Breast epithelium (tissue), 4 donors: ENCODE measurements around the gene SRRM2. TPM values are rescaled to one million over a fixed set of nuclear protein-coding genes. Genes with fewer than 3 reads are reported as not detected.

ENCODE experiments used
- DNase-seq, 2 donors: peaks; one replicate each; pipeline ENCODE4 v3.0.0-alpha.2; 2019; ENCODE audit warnings: low spot score in 2 of 2
- H3K27ac ChIP-seq, 2 donors: fragments of 200-600 bp; sonication (generic) in 1 of 2; one replicate each; pipeline ENCODE4 v1.5.1; 2016 to 2019; ENCODE audit warnings: mild to moderate bottlenecking in 1 of 2
- H3K27me3 ChIP-seq, 2 donors: fragments of 200-600 bp; sonication (generic) in 1 of 2; one replicate each; pipeline versions ENCODE4 v1.5.1 to v1.6.0; 2017 to 2019; ENCODE audit warnings: control low read depth in 1 of 2, mild to moderate bottlenecking in 1 of 2
- H3K36me3 ChIP-seq: fragments of 200-600 bp; one replicate; pipeline ENCODE4 v1.5.1; 2019
- H3K4me1 ChIP-seq, 2 donors: fragments of 200-600 bp; sonication (generic); one replicate each; pipeline ENCODE4 v1.5.1; 2016 to 2019; ENCODE audit warnings: control low read depth in 1 of 2
- H3K4me3 ChIP-seq, 3 donors: fragments of 200-600 bp; sonication (generic); 1 replicate in 2 of 3; 2 replicates in 1 of 3; pipeline ENCODE4 v1.5.1; 2016 to 2019; ENCODE audit warnings: mild to moderate bottlenecking in 3 of 3, moderate library complexity in 2 of 3
- H3K9me3 ChIP-seq, 2 donors: fragments of 200-600 bp; sonication (generic) in 1 of 2; one replicate each; pipeline ENCODE4 v1.5.1; 2016 to 2019; ENCODE audit warnings: control low read depth in 1 of 2
- CTCF ChIP-seq, 3 donors: fragments of 450-650 bp; IDR thresholded peaks; one replicate each; pipeline ENCODE4 v1.5.1; 2016 to 2017; ENCODE audit warnings: antibody characterized with exemption in 3 of 3, mild to moderate bottlenecking in 3 of 3, moderate library complexity in 3 of 3
- POLR2A ChIP-seq: fragments of 450-650 bp; IDR thresholded peaks from one replicate; pipeline ENCODE4 v1.6.1; 2016; ENCODE audit warnings: antibody characterized with exemption, mild to moderate bottlenecking, moderate library complexity
- POLR2AphosphoS5 ChIP-seq, 3 donors: sonication (generic); formaldehyde crosslinking; IDR thresholded peaks; one replicate each; pipeline ENCODE4 v1.6.1; 2017; ENCODE audit warnings: antibody characterized with exemption in 3 of 3
- intact Hi-C: fragments of 100-400 bp; cut with DNase I; formaldehyde crosslinking; loops from one replicate; pipeline ENCODE4 v1.15.1; 2023; ENCODE audit warnings: low total_unique reads
- total RNA-seq, 3 donors: library from RNA; depleted of rRNA; stranded (reverse); fragments of >200 nt; gene quantifications; one replicate each; pipeline ENCODE4 v1.1.0, GENCODE V29; 2016

SRRM2 gene
- total RNA-seq, 3 donors from 2014 or later, result 229 to 416 (median 388) TPM

GRCh38 chr16:2776500-2777139 lies 24.2 kb downstream of the SRRM2 start:
- peak overlapping the region; percentile 90 to 94 (median 92) for H3K4me3 ChIP-seq
- TF ChIP-seq CTCF (IDR thresholded peaks at IDR 0.05), result no peak
- no peak for TF ChIP-seq POLR2A
- TF ChIP-seq POLR2AphosphoS5 (IDR thresholded peaks at IDR 0.05), result no peak
- H3K27me3 ChIP-seq, result no peaks in the 10 kb centered on the region
- peaks cover 0 to 19% of the 10 kb centered on the region in 2 donors for H3K4me1 ChIP-seq
- H3K27ac ChIP-seq, result peak overlapping the region; percentile 100
- no peaks in the 10 kb centered on the region for H3K36me3 ChIP-seq
- intact Hi-C loops, result no loop called here
- peak in 1 of 2 donors; percentile 52 for DNase-seq
- H3K9me3 ChIP-seq, result no peaks in the 10 kb centered on the region

GRCh38 chr16:2777231-2777902 lies 24.9 kb downstream of the SRRM2 start, which contains the start of gene ELOB:
Gene ELOB (minus strand): TSS chr16:2777280. CDS start chr16:2777239, 41 bp downstream.
- Histone ChIP-seq H3K4me1 (peaks cover 0 to 19% of the 10 kb centered on the region in 2 donors), H3K27me3 (no peaks in the 10 kb centered on the region), H3K27ac (peak within 1 kb of the TSS; percentile 100), H3K36me3 (no peaks in the 10 kb centered on the region), H3K4me3 (peak within 1 kb of the TSS; percentile 90 to 94 (median 92)), H3K9me3 (no peaks in the 10 kb centered on the region)
- TF ChIP-seq POLR2A (peak; percentile 61), POLR2AphosphoS5 (IDR thresholded peaks at IDR 0.05) (peak; percentile 88 to 98 (median 96)), CTCF (IDR thresholded peaks at IDR 0.05) (no peak)
- peak; percentile 83 to 86 for DNase-seq
- intact Hi-C loops, result no loop called here

GRCh38 chr16:2777903-2778629 lies 25.6 kb downstream of the SRRM2 start:
- DNase-seq, result peak in 1 of 2 donors; percentile 52
- peak overlapping the region; percentile 100 for H3K27ac ChIP-seq
- H3K36me3 ChIP-seq, result no peaks in the 10 kb centered on the region
- H3K4me3 ChIP-seq, result peak overlapping the region; percentile 90 to 94 (median 92)
- no peaks in the 10 kb centered on the region for H3K27me3 ChIP-seq
- no peaks in the 10 kb centered on the region for H3K9me3 ChIP-seq
- intact Hi-C loops, result loop anchor here (1.0 kb wide), 1 partner anchor 10 kb away; no protein-coding TSS in a partner anchor
- no peak for TF ChIP-seq CTCF (IDR thresholded peaks at IDR 0.05)
- no peak for TF ChIP-seq POLR2A
- TF ChIP-seq POLR2AphosphoS5 (IDR thresholded peaks at IDR 0.05), result no peak
- peaks cover 0 to 19% of the 10 kb centered on the region in 2 donors for H3K4me1 ChIP-seq

GRCh38 chr16:2778630-2778958 lies 26.2 kb downstream of the SRRM2 start:
- Histone ChIP-seq H3K27me3 (no peaks in the 10 kb centered on the region), H3K4me3 (peak overlapping the region in 2 of 3 donors; percentile 90 to 94), H3K27ac (peak overlapping the region; percentile 100), H3K4me1 (peaks cover 0 to 19% of the 10 kb centered on the region in 2 donors), H3K9me3 (no peaks in the 10 kb centered on the region), H3K36me3 (no peaks in the 10 kb centered on the region)
- TF ChIP-seq CTCF (IDR thresholded peaks at IDR 0.05), result no peak
- TF ChIP-seq POLR2AphosphoS5 (IDR thresholded peaks at IDR 0.05), result no peak
- no peak for TF ChIP-seq POLR2A
- intact Hi-C loops, result loop anchor here (1.0 kb wide), 1 partner anchor 10 kb away; no protein-coding TSS in a partner anchor
- no peak for DNase-seq
